MM.1S (cell line): ENCODE data around the gene PGRMC2.

Source experiments
- DNase-seq: peaks from one replicate; pipeline ENCODE4 v3.0.0-alpha.2; 2015
- H2AFZ ChIP-seq: fragments of 300-600 bp; sonication (generic); 2 replicates; pipeline ENCODE4 v1.6.0; 2016; ENCODE audit warnings: antibody characterized with exemption, low read length
- H3F3A ChIP-seq: fragments of 300-600 bp; sonication (generic); 2 replicates; pipeline ENCODE4 v1.6.1; 2016; ENCODE audit warnings: mild to moderate bottlenecking, antibody characterized with exemption, low read length, moderate library complexity, mixed read lengths; ENCODE audit not compliant: insufficient read depth
- H3K27ac ChIP-seq: fragments of 300-600 bp; sonication (generic); 2 replicates; pipeline ENCODE4 v1.5.1; 2016; ENCODE audit warnings: mild to moderate bottlenecking, low read length
- H3K27me3 ChIP-seq: fragments of 300-600 bp; sonication (generic); replicated peaks from 2 replicates; pipeline ENCODE4 v1.6.0; 2016; ENCODE audit warnings: low read length; ENCODE audit not compliant: insufficient read depth
- H3K36me3 ChIP-seq: fragments of 300-600 bp; sonication (generic); replicated peaks from 2 replicates; pipeline ENCODE4 v1.6.1; 2016; ENCODE audit warnings: mild to moderate bottlenecking, low read length, mixed read lengths; ENCODE audit not compliant: insufficient read depth
- H3K4me1 ChIP-seq: fragments of 300-600 bp; sonication (generic); 2 replicates; pipeline ENCODE4 v1.6.1; 2016; ENCODE audit warnings: low read length, mixed read lengths
- H3K4me2 ChIP-seq: fragments of 300-600 bp; sonication (generic); 2 replicates; pipeline ENCODE4 v1.6.0; 2016; ENCODE audit warnings: low read depth, low read length
- H3K4me3 ChIP-seq: fragments of 300-600 bp; sonication (generic); 2 replicates; pipeline ENCODE4 v1.5.1; 2016; ENCODE audit warnings: low read length, mixed read lengths
- H3K79me2 ChIP-seq: fragments of 300-600 bp; sonication (generic); 2 replicates; pipeline ENCODE4 v1.6.1; 2016; ENCODE audit warnings: mixed run types, low read length, mixed read lengths
- H3K9ac ChIP-seq: fragments of 300-600 bp; sonication (generic); 2 replicates; pipeline ENCODE4 v1.6.1; 2016; ENCODE audit warnings: low read length, mixed read lengths
- H3K9me2 ChIP-seq: fragments of 300-600 bp; sonication (generic); replicated peaks from 2 replicates; pipeline ENCODE4 v1.6.1; 2016; ENCODE audit warnings: mild to moderate bottlenecking, low read length, mixed read lengths; ENCODE audit not compliant: insufficient read depth
- H3K9me3 ChIP-seq: fragments of 300-600 bp; sonication (generic); replicated peaks from 2 replicates; pipeline ENCODE4 v1.6.1; 2016; ENCODE audit warnings: mild to moderate bottlenecking, low read length, mixed read lengths; ENCODE audit not compliant: insufficient read depth
- H4K20me1 ChIP-seq: fragments of 300-600 bp; sonication (generic); 2 replicates; pipeline ENCODE4 v1.6.1; 2016; ENCODE audit warnings: mild to moderate bottlenecking, low read length, moderate library complexity, mixed read lengths; ENCODE audit not compliant: insufficient read depth
- EZH2 ChIP-seq: fragments of 300-600 bp; sonication (generic); optimal IDR thresholded peaks from 2 replicates; pipeline ENCODE3; 2017; ENCODE audit warnings: low read depth, mild to moderate bottlenecking, antibody characterized with exemption, low read length, mixed read lengths
- EZH2phosphoT487 ChIP-seq: fragments of 300-600 bp; sonication (generic); IDR thresholded peaks from 2 replicates; pipeline ENCODE4 v1.6.1; 2018; ENCODE audit warnings: antibody characterized with exemption, low read length
- TF ChIP-seq, protein P1 (sequence below): fragments of 300-600 bp; sonication (generic); IDR thresholded peaks from 2 replicates; pipeline ENCODE4 v1.5.1; 2016; ENCODE audit warnings: antibody characterized with exemption, low read length, mixed read lengths

The PGRMC2 gene

DNA sequence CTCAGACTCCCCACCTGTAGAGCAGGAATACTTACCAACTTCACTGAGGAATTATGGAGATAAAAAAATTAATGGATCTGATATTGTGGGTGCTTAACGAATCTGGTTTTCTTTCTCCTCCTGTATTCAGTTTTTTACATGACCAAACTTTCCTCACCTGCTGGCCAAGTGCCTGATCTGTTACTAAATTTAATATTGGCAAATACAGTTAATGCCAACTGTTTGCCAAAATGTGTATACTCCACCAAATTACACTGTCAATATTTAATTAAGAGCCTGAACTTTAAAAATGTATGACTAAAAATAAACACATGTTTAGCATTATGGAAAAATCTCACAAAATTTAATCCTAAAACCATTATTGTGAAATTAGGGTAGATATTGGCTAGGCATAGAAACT, 3.3 kb downstream of the PGRMC2 start:
- Histone ChIP-seq H3K9me2 (no peaks in the 10 kb centered on the region), H3K79me2 (peaks cover 83% of the 10 kb centered on the region), H3K4me3 (no peak overlapping the region), H3K4me1 (peaks cover 10% of the 10 kb centered on the region; the same call in 1 of the 2 replicates), H3K27me3 (no peaks in the 10 kb centered on the region), H3K9me3 (no peaks in the 10 kb centered on the region), H4K20me1 (no peaks in the 10 kb centered on the region), H2AFZ (no peak overlapping the region), H3F3A (peaks cover 5% of the 10 kb centered on the region), H3K9ac (no peak overlapping the region), H3K36me3 (no peaks in the 10 kb centered on the region), H3K27ac (no peak overlapping the region), H3K4me2 (no peak overlapping the region)
- no peak for DNase-seq
- TF ChIP-seq EZH2phosphoT487 (no peak), EZH2 (no peak)
- TF ChIP-seq, protein P1, sequence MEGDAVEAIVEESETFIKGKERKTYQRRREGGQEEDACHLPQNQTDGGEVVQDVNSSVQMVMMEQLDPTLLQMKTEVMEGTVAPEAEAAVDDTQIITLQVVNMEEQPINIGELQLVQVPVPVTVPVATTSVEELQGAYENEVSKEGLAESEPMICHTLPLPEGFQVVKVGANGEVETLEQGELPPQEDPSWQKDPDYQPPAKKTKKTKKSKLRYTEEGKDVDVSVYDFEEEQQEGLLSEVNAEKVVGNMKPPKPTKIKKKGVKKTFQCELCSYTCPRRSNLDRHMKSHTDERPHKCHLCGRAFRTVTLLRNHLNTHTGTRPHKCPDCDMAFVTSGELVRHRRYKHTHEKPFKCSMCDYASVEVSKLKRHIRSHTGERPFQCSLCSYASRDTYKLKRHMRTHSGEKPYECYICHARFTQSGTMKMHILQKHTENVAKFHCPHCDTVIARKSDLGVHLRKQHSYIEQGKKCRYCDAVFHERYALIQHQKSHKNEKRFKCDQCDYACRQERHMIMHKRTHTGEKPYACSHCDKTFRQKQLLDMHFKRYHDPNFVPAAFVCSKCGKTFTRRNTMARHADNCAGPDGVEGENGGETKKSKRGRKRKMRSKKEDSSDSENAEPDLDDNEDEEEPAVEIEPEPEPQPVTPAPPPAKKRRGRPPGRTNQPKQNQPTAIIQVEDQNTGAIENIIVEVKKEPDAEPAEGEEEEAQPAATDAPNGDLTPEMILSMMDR, result no peak

DNA sequence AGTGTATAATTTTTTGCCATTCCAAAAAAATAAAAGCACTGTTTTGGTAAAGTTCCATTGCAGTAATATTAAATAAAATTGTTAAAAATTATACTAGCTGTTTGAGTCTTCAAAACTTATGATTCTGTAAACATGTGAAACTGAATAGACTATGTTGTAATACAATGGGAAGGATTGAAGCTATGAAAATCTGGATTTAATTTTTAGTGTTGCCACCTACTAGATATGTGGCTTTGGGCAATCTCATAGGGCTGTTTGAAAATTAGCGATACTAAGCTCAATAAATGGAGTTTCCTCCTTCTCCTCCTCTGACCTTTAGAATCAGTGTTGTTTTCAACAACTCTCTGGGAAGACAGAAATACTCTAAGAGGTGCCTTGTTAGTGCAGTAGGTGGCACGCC, 4.5 kb downstream of the PGRMC2 start:
- no peaks in the 10 kb centered on the region for H3K27me3 ChIP-seq
- H3K9me2 ChIP-seq, result no peaks in the 10 kb centered on the region
- no peak overlapping the region for H2AFZ ChIP-seq
- H3F3A ChIP-seq, result peaks cover under 1% of the 10 kb centered on the region; the same call in 1 of the 2 replicates
- no peaks in the 10 kb centered on the region for H4K20me1 ChIP-seq
- H3K4me2 ChIP-seq, result no peak overlapping the region
- no peaks in the 10 kb centered on the region for H3K9me3 ChIP-seq
- no peak overlapping the region for H3K4me3 ChIP-seq
- H3K27ac ChIP-seq, result no peak overlapping the region
- H3K9ac ChIP-seq, result no peak overlapping the region
- no peaks in the 10 kb centered on the region for H3K36me3 ChIP-seq
- DNase-seq, result no peak
- TF ChIP-seq, protein P1, result no peak
- TF ChIP-seq EZH2, result no peak
- TF ChIP-seq EZH2phosphoT487, result no peak
- peaks cover 90% of the 10 kb centered on the region for H3K79me2 ChIP-seq
- H3K4me1 ChIP-seq, result peaks cover 6% of the 10 kb centered on the region; the same call in 1 of the 2 replicates

DNA sequence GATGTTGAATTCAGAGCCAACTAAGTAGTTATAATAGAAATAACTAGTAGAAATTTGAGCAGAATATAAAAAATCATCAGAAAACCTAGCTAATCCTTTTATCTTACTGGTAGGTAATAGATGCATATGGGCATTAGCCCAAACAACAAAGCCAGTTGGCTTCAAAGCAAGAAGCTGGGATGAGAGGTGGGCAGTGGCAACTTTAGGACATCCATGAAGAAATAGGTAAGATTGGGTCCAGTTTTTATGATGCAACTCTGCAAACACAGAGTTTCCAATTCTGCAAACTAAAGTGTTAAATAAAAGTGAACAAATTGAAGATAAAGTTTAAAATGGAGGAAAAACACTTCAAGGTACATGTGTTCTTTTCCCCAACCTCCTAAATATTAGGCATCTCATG, 5.1 kb downstream of the PGRMC2 start:
- Histone ChIP-seq H3K79me2 (peaks cover 95% of the 10 kb centered on the region), H3K4me3 (no peak overlapping the region)

More for the DNA sequence above, 5.1 kb downstream of the PGRMC2 start:
- Histone ChIP-seq H3F3A (no peaks in the 10 kb centered on the region), H3K4me2 (no peak overlapping the region), H3K9me3 (no peaks in the 10 kb centered on the region), H3K4me1 (peaks cover 6% of the 10 kb centered on the region; the same call in 1 of the 2 replicates), H4K20me1 (no peaks in the 10 kb centered on the region), H3K27me3 (no peaks in the 10 kb centered on the region), H3K9ac (no peak overlapping the region), H3K27ac (no peak overlapping the region), H3K9me2 (no peaks in the 10 kb centered on the region), H2AFZ (no peak overlapping the region), H3K36me3 (0 out of 2 replicates have a peak, but pooled peaks cover 3% of the 10 kb centered on the region)
- no peak for DNase-seq
- TF ChIP-seq, protein P1, result no peak
- TF ChIP-seq EZH2phosphoT487 (no peak), EZH2 (no peak)
